AG10803 (cell line): Measurements from ENCODE around the gene OR4D1.
"Not testable (repeated sequence)": the region's sequence is repeated elsewhere in the genome, so short reads cannot be mapped to it uniquely, and the experiment has no call there.

ENCODE experiments used
- DNase-seq: peaks from one replicate; pipeline ENCODE4 v3.0.0; 2010; ENCODE audit warnings: low read depth
- H3K4me3 ChIP-seq: 2 replicates; pipeline ENCODE4 v1.5.1; 2011; ENCODE audit warnings: mild to moderate bottlenecking, low read length, control low read depth
- CTCF ChIP-seq: conservative IDR thresholded peaks from 2 replicates; pipeline ENCODE4 v1.5.1; 2011; ENCODE audit warnings: mild to moderate bottlenecking, low read length, control low read depth, inconsistent platforms

Gene OR4D1

DNA sequence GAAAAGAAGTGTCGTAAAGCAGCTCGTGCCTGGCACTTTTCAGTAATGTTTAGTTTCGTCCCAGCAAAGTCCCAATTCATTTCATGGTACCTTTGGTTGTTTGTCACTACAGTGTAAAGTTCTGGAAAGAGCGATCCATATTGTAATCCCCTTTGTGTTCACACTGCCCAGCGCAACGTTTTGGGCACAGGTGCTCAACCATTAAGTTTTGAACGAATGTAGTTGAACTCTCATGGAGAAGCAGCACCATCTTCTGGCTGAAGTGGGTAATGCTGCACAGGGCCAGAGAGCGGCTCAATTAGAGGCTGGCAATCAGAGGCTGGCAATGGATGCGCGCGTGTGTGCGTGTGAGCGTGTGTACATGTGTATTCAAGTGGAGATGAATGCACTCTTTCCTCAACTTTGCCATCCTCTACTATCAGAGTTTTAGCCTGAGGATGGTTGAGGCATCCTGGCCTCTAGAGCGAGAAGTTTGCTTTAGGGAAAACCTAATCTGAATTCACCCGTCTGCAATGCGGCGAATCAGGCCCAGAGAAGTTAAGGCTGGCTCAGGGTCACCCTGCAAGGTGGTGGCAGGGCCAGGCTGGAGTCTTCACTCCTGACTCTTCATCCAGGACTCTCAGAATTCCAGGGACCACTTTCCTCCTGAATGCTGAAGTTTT lies 35.1 kb upstream of the OR4D1 start:
- TF ChIP-seq CTCF, result peak; percentile 99
- peak; percentile 53 for DNase-seq
- H3K4me3 ChIP-seq, result no peak overlapping the region

GRCh38 chr17:58113947-58114346 lies 34.2 kb upstream of the OR4D1 start:
- TF ChIP-seq CTCF, result no peak
- no peak overlapping the region for H3K4me3 ChIP-seq
- no peak for DNase-seq

DNA sequence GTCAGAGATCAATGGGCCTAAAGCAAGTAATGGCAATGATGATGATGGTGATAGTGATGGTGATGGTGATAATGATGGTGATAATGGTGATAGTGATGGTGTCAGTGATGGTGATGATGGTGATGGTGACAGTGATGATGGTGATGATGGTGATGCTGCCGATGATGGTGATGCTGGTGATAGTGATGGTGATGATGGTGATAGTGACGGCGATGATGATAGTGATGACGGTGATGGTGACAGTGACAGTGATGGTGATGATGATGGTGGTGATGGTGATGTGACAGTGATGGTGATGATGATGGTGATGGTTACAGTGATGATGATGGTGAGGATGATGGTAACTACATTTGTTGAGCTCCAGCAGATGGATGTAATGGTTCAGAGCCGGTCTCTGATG lies 30.8 kb upstream of the OR4D1 start:
- H3K4me3 ChIP-seq, result no peak overlapping the region
- no peak for TF ChIP-seq CTCF
- no peak for DNase-seq

DNA sequence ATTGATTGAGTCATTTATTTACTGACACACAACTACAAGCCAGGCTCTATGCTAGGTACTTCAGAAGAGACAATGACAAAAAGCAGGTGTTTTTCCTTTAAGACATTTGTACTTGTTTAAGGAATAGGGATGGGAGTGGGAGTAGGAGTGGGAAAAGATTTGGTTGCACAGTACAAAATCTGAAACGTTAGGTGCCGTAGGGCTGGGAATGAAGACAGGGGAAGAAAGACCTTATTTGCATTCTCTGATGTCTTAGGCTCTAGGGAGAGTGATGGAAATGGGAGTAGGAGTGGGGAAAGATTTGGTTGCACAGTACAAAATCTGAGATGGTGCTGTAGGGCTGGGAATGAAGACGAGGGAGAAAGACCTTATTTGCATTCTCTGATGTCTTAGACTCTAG lies 28.7 kb upstream of the OR4D1 start:
- TF ChIP-seq CTCF, result no peak
- DNase-seq, result no peak
- no peak overlapping the region for H3K4me3 ChIP-seq

- H3K4me3 ChIP-seq, result no peak overlapping the region
- no peak for TF ChIP-seq CTCF
- peak; percentile 55 for DNase-seq
Observed at GRCh38 chr17:58120195-58120822, 27.9 kb upstream of the OR4D1 start.

- TF ChIP-seq CTCF, result peak; percentile 27
- DNase-seq, result peak; percentile 29
- H3K4me3 ChIP-seq, result no peak overlapping the region
Observed at GRCh38 chr17:58121925-58122324, 26.3 kb upstream of the OR4D1 start.

DNA sequence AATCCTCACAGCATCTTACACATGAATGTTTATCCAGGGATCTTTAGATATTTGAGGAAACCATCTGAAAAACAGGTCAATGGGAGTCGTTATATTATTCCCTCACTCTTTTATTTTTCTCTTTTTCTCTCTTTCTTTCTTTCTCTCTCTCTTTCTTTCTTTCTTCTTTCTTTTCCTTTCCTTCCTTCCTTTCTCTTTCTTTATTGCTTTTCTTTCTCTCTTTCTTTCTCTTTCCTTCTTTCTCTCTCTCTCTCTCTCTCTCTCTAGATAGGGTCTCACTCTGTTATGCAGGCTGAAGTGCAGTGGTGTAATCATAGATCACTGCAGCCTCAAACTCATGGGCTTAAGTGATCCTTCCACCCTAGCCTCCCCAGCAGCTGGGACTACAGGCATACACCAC lies 20.3 kb upstream of the OR4D1 start:
- no peak overlapping the region for H3K4me3 ChIP-seq
- DNase-seq, result no peak
- TF ChIP-seq CTCF, result no peak

GRCh38 chr17:58132697-58133096 lies 15.5 kb upstream of the OR4D1 start:
- DNase-seq, result not testable (repeated sequence)

More at GRCh38 chr17:58132697-58133096, 15.5 kb upstream of the OR4D1 start:
- not testable (repeated sequence) for H3K4me3 ChIP-seq
